Endothelial cell of umbilical vein (primary cell): Measurements from ENCODE around the gene RLIM. TPM values are rescaled to one million over a fixed set of nuclear protein-coding genes. Genes with fewer than 3 reads are reported as not detected.

ENCODE experiments used
- BruUV-seq: library from RNA; stranded (reverse); fragments of 400-500 nt; replicated peaks from 2 replicates; lab custom pipeline; 2021; lab: Mats Ljungman, UMichigan
- CTCF ChIA-PET: fragments of 300-600, 350-600 bp; sonication (Branson Sonifier 250); formaldehyde crosslinking; loops from one replicate; lab custom pipeline; 2021; ENCODE audit warnings: antibody characterized with exemption, inconsistent platforms; lab: Charles Lee
- POLR2A ChIA-PET: fragments of 300-600, 350-600 bp; sonication (Branson Sonifier 250); formaldehyde crosslinking; loops from one replicate; lab custom pipeline; 2021; ENCODE audit warnings: antibody characterized with exemption, inconsistent platforms; lab: Charles Lee
- DNase-seq: peaks from one replicate; pipeline ENCODE4 v3.0.0-alpha.2; 2011; ENCODE audit warnings: low read depth, low spot score
- FAIRE-seq: peaks from 2 replicates; lab custom pipeline; 2011; peaks lifted over from hg19 to GRCh38; lab: Jason Lieb, UNC
- H2AFZ ChIP-seq: 2 replicates; pipeline ENCODE4 v1.6.0; 2012; ENCODE audit warnings: low read depth, low read length, control low read depth, inconsistent platforms
- H3K27ac ChIP-seq: 2 replicates; pipeline ENCODE4 v1.5.1; 2011; ENCODE audit warnings: low read depth, mild to moderate bottlenecking, control low read depth, low read length, moderate library complexity; ENCODE audit not compliant: insufficient read depth
- H3K27me3 ChIP-seq, 2 experiments: 2 replicates each; pipeline versions ENCODE4 v1.6.0 to v1.6.1; 2011; ENCODE audit warnings: low read length in 2 of 2, mixed read lengths in 1 of 2; ENCODE audit not compliant: control insufficient read depth in 2 of 2, insufficient read depth in 2 of 2
- H3K36me3 ChIP-seq, 2 experiments: 2 replicates in 1 of 2; 3 replicates in 1 of 2; pipeline ENCODE4 v1.5.1; 2011; ENCODE audit warnings: low read length in 2 of 2, mild to moderate bottlenecking in 1 of 2, moderate library complexity in 1 of 2; ENCODE audit not compliant: control insufficient read depth in 2 of 2, insufficient read depth in 2 of 2; ENCODE audit errors: extremely low read depth in 1 of 2
- H3K4me1 ChIP-seq: 3 replicates; pipeline ENCODE4 v1.5.1; 2011; ENCODE audit warnings: mild to moderate bottlenecking, low read length; ENCODE audit not compliant: control insufficient read depth, insufficient read depth; ENCODE audit errors: extremely low read depth
- H3K4me2 ChIP-seq: 2 replicates; pipeline ENCODE4 v1.6.1; 2011; ENCODE audit warnings: low read length, control low read depth, mixed read lengths; ENCODE audit not compliant: insufficient read depth
- H3K4me3 ChIP-seq, 3 experiments: fragments of 200-600 bp in 1 of 3; sonication (generic), shearing (Covaris generic) in 1 of 3; replicated peaks in 1 of 3; 2 replicates each; pipeline ENCODE4 v1.5.1; 2011 to 2016; ENCODE audit warnings: control low read depth in 3 of 3, low read length in 3 of 3, mild to moderate bottlenecking in 2 of 3, inconsistent platforms in 1 of 3, low read depth in 1 of 3, moderate library complexity in 1 of 3; ENCODE audit not compliant: insufficient read depth in 1 of 3
- H3K79me2 ChIP-seq: 2 replicates; pipeline ENCODE4 v1.6.0; 2012; ENCODE audit warnings: low read length, inconsistent platforms; ENCODE audit not compliant: control insufficient read depth, insufficient read depth
- H3K9ac ChIP-seq: replicated peaks from 2 replicates; pipeline ENCODE3; 2011; ENCODE audit warnings: low read length, control low read depth; ENCODE audit not compliant: insufficient read depth; ENCODE audit errors: extremely low read depth
- H3K9me1 ChIP-seq: replicated peaks from 3 replicates; pipeline ENCODE4 v1.6.0; 2011; ENCODE audit warnings: mild to moderate bottlenecking, low read length; ENCODE audit not compliant: control insufficient read depth, insufficient read depth; ENCODE audit errors: extremely low read depth
- H3K9me3 ChIP-seq: replicated peaks from 2 replicates; pipeline ENCODE4 v1.5.1; 2012; ENCODE audit warnings: low read length, inconsistent platforms; ENCODE audit not compliant: control insufficient read depth, insufficient read depth
- H4K20me1 ChIP-seq: replicated peaks from 2 replicates; pipeline ENCODE3; 2011; ENCODE audit warnings: mild to moderate bottlenecking, low read length; ENCODE audit not compliant: control insufficient read depth, insufficient read depth; ENCODE audit errors: extremely low read depth
- CTCF ChIP-seq, 2 donors: IDR thresholded peaks; 1 replicate in 1 of 2; 2 replicates in 1 of 2; pipeline ENCODE4 v1.5.1; 2011; ENCODE audit warnings: low read length in 2 of 2, mild to moderate bottlenecking in 2 of 2, moderate library complexity in 2 of 2, control low read depth in 1 of 2, inconsistent platforms in 1 of 2, low read depth in 1 of 2; ENCODE audit not compliant: insufficient read depth in 1 of 2; ENCODE audit errors: extremely low read depth in 1 of 2
- FOS ChIP-seq: IDR thresholded peaks from 2 replicates; pipeline ENCODE4 v1.6.1; 2011; ENCODE audit warnings: mild to moderate bottlenecking, low read length, moderate library complexity, borderline replicate concordance; ENCODE audit not compliant: insufficient read depth
- JUN ChIP-seq: IDR thresholded peaks from 2 replicates; pipeline ENCODE4 v1.6.1; 2011; ENCODE audit warnings: borderline replicate concordance, low read depth; ENCODE audit not compliant: insufficient read length, insufficient read depth
- MAX ChIP-seq: IDR thresholded peaks from 2 replicates; pipeline ENCODE4 v1.6.1; 2011; ENCODE audit not compliant: insufficient read depth, insufficient read length
- MYC ChIP-seq: IDR thresholded peaks from one replicate; pipeline ENCODE4 v1.6.1; 2011; ENCODE audit warnings: mild to moderate bottlenecking, low read depth, low read length
- POLR2AphosphoS5 ChIP-seq: IDR thresholded peaks from 2 replicates; pipeline ENCODE4 v1.6.1; 2012; ENCODE audit warnings: low read depth, mild to moderate bottlenecking, control low read depth, low read length, moderate library complexity; ENCODE audit not compliant: insufficient read depth
- dilution Hi-C: fragments of 300-500 bp; cut with MboI; formaldehyde crosslinking; loops from one replicate; pipeline ENCODE4 v1.15.0; 2019; ENCODE audit warnings: low sequenced_read_pairs; ENCODE audit not compliant: extremely low pct_ligation_motif_present
- intact Hi-C: fragments of 100-400 bp; cut with micrococcal nuclease; formaldehyde crosslinking; loops from one replicate; pipeline ENCODE4 v1.10.0; 2022
- polyA plus RNA-seq, 4 experiments: library from polyadenylated mRNA; depleted of rRNA in 3 of 4; stranded (reverse) in 3 of 4; unstranded in 1 of 4; fragments of >200 nt; gene quantifications; 2 replicates each; pipeline versions ENCODE4 v1.2.1 to v1.2.3, GENCODE V29; 2011 to 2012; ENCODE audit warnings: missing spikeins in 1 of 4
- total RNA-seq: library from RNA; stranded (reverse); gene quantifications from 2 replicates; pipeline ENCODE4 v1.2.3, GENCODE V29; 2021

RLIM gene
- total and polyA plus RNA-seq, 2 donors (not counting 3 experiments of a cell fraction or from before 2014, with no cell fraction given): 8.2 to 40.1 TPM

- CTCF ChIA-PET: no interaction called here
These were observed 36.3 kb downstream of the RLIM start for GRCh38 chrX:74578137-74578536.

More at GRCh38 chrX:74578137-74578536, 36.3 kb downstream of the RLIM start:
- no peak for DNase-seq
- Histone ChIP-seq H3K79me2 (no peaks in the 10 kb centered on the region), H3K9me3 (no peaks in the 10 kb centered on the region), H3K36me3 (no peaks in the 10 kb centered on the region), H3K9me1 (no peaks in the 10 kb centered on the region), H3K9ac (no peak overlapping the region), H4K20me1 (no peaks in the 10 kb centered on the region), H3K4me1 (no peaks in the 10 kb centered on the region), H3K27ac (no peak overlapping the region), H3K4me3 (no peak overlapping the region), H3K4me2 (no peak overlapping the region), H3K27me3 (no peaks in the 10 kb centered on the region), H2AFZ (no peak overlapping the region)
- POLR2A ChIA-PET: no interaction called here
- dilution Hi-C loops (no loop called here), intact Hi-C loops (no loop called here)
- TF ChIP-seq FOS (no peak), MAX (no peak), MYC (no peak), POLR2AphosphoS5 (no peak), CTCF (IDR thresholded peaks at IDR 0.05; ENCODE audit: extremely low read depth in 1 of 2, insufficient read depth in 1 of 2, low read depth in 1 of 2, low read length in 2 of 2) (no peak), JUN (no peak)
- BruUV-seq: no TSS peak
- no peak for FAIRE-seq
